Stomach (tissue), 4 donors: Measurements from ENCODE around the gene BCL2L11.

ENCODE experiments used
- CTCF ChIP-seq, 7 experiments: fragments of 450-650 bp in 4 of 7; fragments of 200-600 bp in 3 of 7; sonication (generic) in 3 of 7; IDR thresholded peaks; one replicate each; pipeline ENCODE4 v1.5.1; 2016 to 2019; ENCODE audit warnings: antibody characterized with exemption in 7 of 7, control low read depth in 2 of 7, mild to moderate bottlenecking in 1 of 7
- POLR2A ChIP-seq, 4 donors: fragments of 450-650 bp; IDR thresholded peaks; one replicate each; pipeline ENCODE4 v1.6.1; 2016; ENCODE audit warnings: antibody characterized with exemption in 4 of 4, control low read depth in 2 of 4, mild to moderate bottlenecking in 1 of 4, moderate library complexity in 1 of 4

GRCh38 chr2:111072220-111072871, 48.4 kb upstream of the BCL2L11 start:
- TF ChIP-seq CTCF (IDR thresholded peaks at IDR 0.05) (no peak), POLR2A (IDR thresholded peaks at IDR 0.05) (no peak)
